T-cell (primary cell): ENCODE results near the gene CDX1. TPM values are rescaled to one million over a fixed set of nuclear protein-coding genes. Genes with fewer than 3 reads are reported as not detected.

ENCODE experiments used
- ATAC-seq, 4 experiments: fragments of 200-7000 bp in 3 of 4; fragments of 150-1000 bp in 1 of 4; cut with Tn5 transposase; replicated peaks in 1 of 4; 1 replicate in 3 of 4; 2 replicates in 1 of 4; pipeline ENCODE4 v1.10.0; 2021; ENCODE audit warnings: moderate library complexity in 3 of 4, mild to moderate bottlenecking in 2 of 4, moderate number of reproducible peaks in 1 of 4
- CTCF ChIA-PET, 2 donors: fragments of 300-600 bp; sonication (Branson Sonifier 250); formaldehyde crosslinking; loops; one replicate each; lab custom pipeline; 2022; ENCODE audit warnings: antibody characterized with exemption in 2 of 2; lab: Charles Lee
- POLR2A ChIA-PET, 2 donors: fragments of 300-600 bp; sonication (Branson Sonifier 250); formaldehyde crosslinking; loops; one replicate each; lab custom pipeline; 2022; ENCODE audit warnings: antibody characterized with exemption in 2 of 2; lab: Charles Lee
- DNase-seq, 35 experiments: peaks; one replicate each; pipeline versions ENCODE4 v3.0.0 to v3.0.0-alpha.2; 2013 to 2023
- H3K27ac ChIP-seq: one replicate; pipeline ENCODE4 v1.5.1; 2013; ENCODE audit warnings: low read length
- H3K27me3 ChIP-seq, 2 experiments: replicated peaks in 1 of 2; 1 replicate in 1 of 2; 2 replicates in 1 of 2; pipeline versions ENCODE4 v1.6.1 to v1.7.0; 2013; ENCODE audit warnings: low read length in 1 of 2, mixed read lengths in 1 of 2; ENCODE audit not compliant: control insufficient read depth in 2 of 2, insufficient read depth in 2 of 2; ENCODE audit errors: extremely low read depth in 1 of 2
- H3K36me3 ChIP-seq, 2 donors: 1 replicate in 1 of 2; 2 replicates in 1 of 2; pipeline versions ENCODE4 v1.6.1 to v1.7.0; 2013; ENCODE audit warnings: low read length in 1 of 2; ENCODE audit not compliant: control insufficient read depth in 2 of 2, insufficient read depth in 1 of 2; ENCODE audit errors: extremely low read depth in 1 of 2
- H3K4me1 ChIP-seq, 2 experiments: 1 replicate in 1 of 2; 2 replicates in 1 of 2; pipeline versions ENCODE4 v1.6.1 to v1.7.0; 2013; ENCODE audit warnings: low read length in 2 of 2, mixed read lengths in 1 of 2; ENCODE audit not compliant: insufficient read depth in 2 of 2, control insufficient read depth in 1 of 2; ENCODE audit errors: extremely low read depth in 1 of 2
- H3K4me3 ChIP-seq, 2 donors: 1 replicate in 1 of 2; 2 replicates in 1 of 2; pipeline versions ENCODE4 v1.5.1 to v1.7.0; 2013; ENCODE audit warnings: mild to moderate bottlenecking in 2 of 2, low read length in 1 of 2, moderate library complexity in 1 of 2; ENCODE audit not compliant: control insufficient read depth in 1 of 2; ENCODE audit errors: extremely low read depth in 1 of 2
- H3K9me3 ChIP-seq: 2 replicates; pipeline ENCODE4 v1.7.0; 2013
- H3K27ac Mint-ChIP-seq, 2 donors: one replicate each; pipeline ENCODE4 v1.8.0; 2020 to 2021; ENCODE audit warnings: mild to moderate bottlenecking in 2 of 2, mixed read lengths in 2 of 2
- H3K27me3 Mint-ChIP-seq, 2 donors: one replicate each; pipeline ENCODE4 v1.8.0; 2021 to 2022; ENCODE audit warnings: mixed read lengths in 2 of 2
- H3K36me3 Mint-ChIP-seq: one replicate; pipeline ENCODE4 v1.8.0; 2021; ENCODE audit warnings: mixed read lengths
- H3K4me1 Mint-ChIP-seq, 3 donors: one replicate each; pipeline ENCODE4 v1.8.0; 2020 to 2022; ENCODE audit warnings: mixed read lengths in 3 of 3, mild to moderate bottlenecking in 1 of 3
- H3K4me3 Mint-ChIP-seq, 3 donors: one replicate each; pipeline ENCODE4 v1.8.0; 2020 to 2022; ENCODE audit warnings: mild to moderate bottlenecking in 3 of 3, mixed read lengths in 3 of 3, moderate library complexity in 3 of 3
- H3K9me3 Mint-ChIP-seq, 3 donors: one replicate each; pipeline ENCODE4 v1.8.0; 2020 to 2022; ENCODE audit warnings: mixed read lengths in 3 of 3
- WGBS: methylation state at CpG from one replicate; pipeline ENCODE4 v1.1.5; 2013; ENCODE audit warnings: missing lambda C conversion rate; ENCODE audit not compliant: insufficient coverage; 5-methylcytosine and 5-hydroxymethylcytosine counted together
- total RNA-seq, 35 experiments: library from RNA in 6 of 35; stranded (reverse) in 6 of 35; fragments of 120-200 nt in 1 of 35; gene quantifications; one replicate each; pipeline versions ENCODE4 v1.2.1 to v1.2.4 and lab custom pipeline; 2013 to 2026

The CDX1 gene
- total RNA-seq, 5 donors from 2014 or later (not counting 1 experiment from before 2014, with no cell fraction given), result 0.23 TPM; not detected in 4

DNA sequence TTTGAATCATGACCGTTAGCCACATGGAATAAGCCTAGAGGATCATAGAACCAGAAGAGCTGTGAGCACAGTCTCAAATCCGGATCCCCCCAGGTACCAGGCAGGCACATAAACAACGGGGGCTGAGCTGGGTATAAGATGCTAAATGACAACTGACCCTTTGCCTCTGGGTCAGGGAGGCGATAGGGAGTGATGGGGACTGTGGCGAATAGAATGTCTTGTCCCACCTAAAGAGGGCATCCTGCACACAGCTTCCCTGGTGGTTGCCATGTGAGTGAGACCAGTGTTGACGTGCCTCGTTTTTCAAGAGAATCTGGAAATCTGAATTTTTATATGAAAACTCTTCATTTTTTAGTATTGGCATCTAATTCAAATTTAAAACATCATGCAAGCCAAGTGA lies 56.9 kb downstream of the CDX1 start:
- WGBS, result 72% methylated on average over 4 of the region's 7 CpGs
- Histone ChIP-seq H3K27ac (no peak overlapping the region), H3K36me3 (no peaks in the 10 kb centered on the region), H3K27me3 (peaks cover 0 to 25% of the 10 kb centered on the region in 2 experiments), H3K4me1 (no peaks in the 10 kb centered on the region), H3K9me3 (no peaks in the 10 kb centered on the region), H3K4me3 (no peak overlapping the region)
- H3K27ac Mint-ChIP-seq, result no peak overlapping the region
- ChIA-PET CTCF (no interaction called here), POLR2A (no interaction called here)
- no peaks in the 10 kb centered on the region for H3K9me3 Mint-ChIP-seq
- peaks cover 0 to 7% of the 10 kb centered on the region in 2 donors for H3K27me3 Mint-ChIP-seq
- ATAC-seq, result no peak
- DNase-seq, result no peak
- no peak overlapping the region for H3K4me3 Mint-ChIP-seq
- no peaks in the 10 kb centered on the region for H3K4me1 Mint-ChIP-seq
- H3K36me3 Mint-ChIP-seq, result no peaks in the 10 kb centered on the region

DNA sequence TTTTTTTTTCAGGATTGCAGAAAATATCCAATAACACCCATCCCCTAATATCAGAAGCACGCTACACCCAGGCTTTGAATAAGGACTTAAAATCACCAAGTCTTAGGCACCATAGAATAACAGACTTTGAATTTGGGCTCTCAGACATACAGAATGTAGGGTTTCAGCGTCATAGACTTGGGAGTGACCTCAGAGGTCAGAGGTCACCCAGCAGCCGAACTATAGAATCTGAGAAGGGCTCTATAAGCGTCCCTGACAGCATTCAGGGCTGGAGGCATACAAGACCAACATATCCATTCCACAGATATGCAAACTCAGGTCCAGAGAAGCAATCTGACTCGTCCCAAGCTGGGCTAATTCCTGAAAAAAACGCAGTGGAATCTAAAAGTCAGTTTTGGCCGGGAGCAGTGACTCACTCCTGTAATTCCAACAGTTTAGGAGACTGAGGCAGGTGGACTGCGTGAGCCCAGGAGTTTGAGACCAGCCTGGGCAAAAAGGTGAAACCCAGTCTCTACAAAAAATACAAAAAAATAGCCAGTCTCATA lies 58.0 kb downstream of the CDX1 start:
- peaks cover 0 to 18% of the 10 kb centered on the region in 2 experiments for H3K27me3 ChIP-seq
- no peak overlapping the region for H3K4me3 Mint-ChIP-seq
- CTCF ChIA-PET, result no interaction called here
- H3K27me3 Mint-ChIP-seq, result peaks cover 0 to 7% of the 10 kb centered on the region in 2 donors
- no peaks in the 10 kb centered on the region for H3K36me3 ChIP-seq
- no peaks in the 10 kb centered on the region for H3K36me3 Mint-ChIP-seq
- H3K4me1 ChIP-seq, result no peaks in the 10 kb centered on the region
- 75% methylated on average over 3 of the region's 8 CpGs for WGBS
- no peaks in the 10 kb centered on the region for H3K4me1 Mint-ChIP-seq
- H3K9me3 ChIP-seq, result no peaks in the 10 kb centered on the region
- no peak overlapping the region for H3K27ac Mint-ChIP-seq
- no peak overlapping the region for H3K4me3 ChIP-seq
- no peaks in the 10 kb centered on the region for H3K9me3 Mint-ChIP-seq
- DNase-seq (no peak), ATAC-seq (no peak)
- POLR2A ChIA-PET, result no interaction called here
- no peak overlapping the region for H3K27ac ChIP-seq

DNA sequence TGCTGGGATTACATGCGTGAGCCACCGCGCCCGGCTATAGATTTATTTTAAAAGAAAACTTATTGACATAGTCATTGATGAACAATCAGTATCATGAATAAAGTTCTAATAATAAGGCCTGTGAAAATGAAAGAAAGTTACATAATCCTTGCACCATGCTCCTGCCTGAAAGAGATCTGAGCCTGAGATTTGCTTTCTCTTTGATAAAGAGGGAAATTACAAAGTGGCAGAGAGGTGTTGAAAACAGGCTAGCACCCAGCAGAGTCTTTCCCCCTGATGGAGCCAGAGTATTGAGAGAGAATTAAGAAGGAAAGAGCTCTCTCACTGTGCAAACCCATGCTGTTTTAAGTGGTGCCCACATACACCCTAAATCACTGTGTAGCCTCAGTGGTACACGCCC lies 60.5 kb downstream of the CDX1 start:
- H3K9me3 Mint-ChIP-seq, result no peaks in the 10 kb centered on the region
- Histone ChIP-seq H3K27ac (no peak overlapping the region), H3K36me3 (no peaks in the 10 kb centered on the region), H3K4me3 (no peak overlapping the region), H3K4me1 (no peaks in the 10 kb centered on the region), H3K27me3 (peaks cover 0 to 8% of the 10 kb centered on the region in 2 experiments), H3K9me3 (no peaks in the 10 kb centered on the region)
- ChIA-PET POLR2A (no interaction called here), CTCF (no interaction called here)
- no peak overlapping the region for H3K27ac Mint-ChIP-seq
- WGBS, result 100% methylated on average over 1 of the region's 5 CpGs
- H3K4me1 Mint-ChIP-seq, result no peaks in the 10 kb centered on the region
- ATAC-seq, result no peak
- H3K27me3 Mint-ChIP-seq, result no peaks in the 10 kb centered on the region
- H3K4me3 Mint-ChIP-seq, result no peak overlapping the region
- no peak for DNase-seq
- no peaks in the 10 kb centered on the region for H3K36me3 Mint-ChIP-seq

DNA sequence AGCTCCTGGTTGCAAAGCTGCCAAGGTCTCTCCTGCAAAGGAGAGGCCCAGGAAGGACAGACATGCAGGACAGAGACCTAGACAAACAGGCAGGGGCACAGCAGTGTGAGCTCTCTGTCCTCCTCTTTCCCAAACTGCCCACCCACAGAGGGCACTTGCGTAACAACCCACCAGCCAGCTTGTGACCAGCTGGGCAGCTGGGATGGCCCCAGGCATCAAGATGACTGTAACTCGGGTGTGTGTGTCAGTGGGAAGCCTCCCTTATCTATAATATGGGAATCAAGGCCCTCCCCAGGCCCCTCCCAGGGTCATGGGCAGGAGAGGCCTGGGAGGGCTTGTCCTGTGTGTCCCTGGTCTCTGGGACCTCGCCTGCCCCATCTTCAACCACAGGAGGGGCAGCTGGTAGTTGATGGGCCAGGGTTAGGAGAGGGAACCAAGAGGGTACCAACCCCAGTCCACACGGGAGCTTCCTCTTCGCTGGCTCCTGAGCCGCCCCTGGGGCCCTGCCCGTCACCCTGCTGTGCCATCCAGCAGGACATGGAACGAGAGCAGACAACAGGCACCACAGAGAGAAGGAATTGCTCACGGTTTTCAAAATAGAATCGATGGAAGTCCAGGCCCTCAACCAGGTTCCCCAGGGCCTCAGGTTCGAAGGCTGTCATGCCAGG lies 61.2 kb downstream of the CDX1 start:
- Mint-ChIP-seq H3K9me3 (no peaks in the 10 kb centered on the region), H3K4me1 (no peaks in the 10 kb centered on the region), H3K27me3 (no peaks in the 10 kb centered on the region), H3K36me3 (no peaks in the 10 kb centered on the region), H3K27ac (no peak overlapping the region), H3K4me3 (no peak overlapping the region)
- WGBS, result 74% methylated on average over 7 of the region's 11 CpGs
- Histone ChIP-seq H3K27ac (no peak overlapping the region), H3K36me3 (no peaks in the 10 kb centered on the region), H3K4me1 (no peaks in the 10 kb centered on the region), H3K4me3 (no peak overlapping the region), H3K9me3 (no peaks in the 10 kb centered on the region), H3K27me3 (peaks cover 0 to 2% of the 10 kb centered on the region in 2 experiments)
- DNase-seq, result no peak
- CTCF ChIA-PET, result interaction anchor here in 1 of 2 donors (0.5 kb wide), 1 partner anchor 205 kb away, joined by 3 read pairs; no protein-coding TSS in a partner anchor
- no peak for ATAC-seq
- POLR2A ChIA-PET, result no interaction called here

DNA sequence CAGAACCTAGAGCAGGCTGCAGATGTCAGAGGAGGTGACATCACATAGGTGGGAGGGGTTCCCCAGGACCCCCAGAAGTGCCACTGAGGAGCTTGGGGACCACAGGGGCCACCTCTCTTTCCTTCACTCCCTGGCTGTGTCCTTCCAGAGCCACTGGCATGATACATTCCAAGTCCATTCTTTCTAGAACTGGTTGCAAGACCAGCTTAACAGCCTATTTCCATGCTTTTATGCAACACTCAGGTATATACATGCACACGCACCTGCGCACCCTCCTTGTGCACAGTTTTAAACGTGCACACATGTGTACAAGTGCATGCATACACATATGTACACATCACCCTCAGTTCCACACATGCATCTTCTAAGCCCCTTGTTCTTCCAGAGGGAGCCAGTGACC lies 63.0 kb downstream of the CDX1 start:
- Mint-ChIP-seq H3K4me3 (no peak overlapping the region), H3K9me3 (no peaks in the 10 kb centered on the region), H3K4me1 (no peaks in the 10 kb centered on the region), H3K36me3 (no peaks in the 10 kb centered on the region), H3K27me3 (no peaks in the 10 kb centered on the region), H3K27ac (no peak overlapping the region)
- no peak overlapping the region for H3K27ac ChIP-seq
- ChIA-PET POLR2A (no interaction called here), CTCF (no interaction called here)
- peaks cover 0 to 2% of the 10 kb centered on the region in 2 experiments for H3K27me3 ChIP-seq
- WGBS, result 93% methylated on average over 2 of the region's 3 CpGs
- no peak overlapping the region for H3K4me3 ChIP-seq
- ATAC-seq (no peak), DNase-seq (no peak)
- no peaks in the 10 kb centered on the region for H3K9me3 ChIP-seq
- H3K4me1 ChIP-seq, result no peaks in the 10 kb centered on the region
- H3K36me3 ChIP-seq, result no peaks in the 10 kb centered on the region

DNA sequence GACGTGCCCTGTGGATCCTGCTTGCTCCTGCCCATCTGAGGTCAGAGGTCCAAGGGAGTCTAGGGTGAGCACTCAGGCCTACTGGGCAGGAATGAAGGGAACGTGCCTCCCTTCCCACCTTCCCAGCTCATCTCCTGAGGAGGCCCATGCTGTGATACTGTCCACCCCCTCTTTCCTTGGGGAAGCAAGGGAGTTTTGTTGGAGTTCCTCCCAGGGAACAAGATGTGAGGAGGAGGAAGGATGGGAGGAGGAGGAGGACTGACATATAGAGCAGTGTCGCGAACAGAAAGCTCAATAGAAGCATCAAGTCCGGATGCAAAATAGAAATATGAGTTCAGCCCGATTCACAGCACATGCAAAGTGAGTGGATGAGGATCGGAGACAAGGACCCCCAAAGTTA lies 64.3 kb downstream of the CDX1 start:
- Mint-ChIP-seq H3K9me3 (no peaks in the 10 kb centered on the region), H3K36me3 (no peaks in the 10 kb centered on the region), H3K4me3 (no peak overlapping the region), H3K4me1 (no peaks in the 10 kb centered on the region), H3K27me3 (no peaks in the 10 kb centered on the region), H3K27ac (no peak overlapping the region)
- Histone ChIP-seq H3K27me3 (peaks cover 0 to 2% of the 10 kb centered on the region in 2 experiments), H3K4me3 (no peak overlapping the region), H3K36me3 (no peaks in the 10 kb centered on the region), H3K9me3 (no peaks in the 10 kb centered on the region), H3K27ac (no peak overlapping the region), H3K4me1 (no peaks in the 10 kb centered on the region)
- CTCF ChIA-PET, result no interaction called here
- POLR2A ChIA-PET, result no interaction called here
- no peak for DNase-seq
- 83% methylated on average over 6 of the region's 7 CpGs for WGBS
- ATAC-seq, result no peak
